HG02759 (cell line): ENCODE measurements around the gene ARFIP2.
"Not testable (repeated sequence)": the region's sequence is repeated elsewhere in the genome, so short reads cannot be mapped to it uniquely, and the experiment has no call there.

Experiments
- ATAC-seq: cut with Tn5 transposase; IDR thresholded peaks from one replicate; pipeline ENCODE4 v1.9.1; 2021; ENCODE audit warnings: mild to moderate bottlenecking, moderate library complexity; ENCODE audit not compliant: unreplicated experiment

The ARFIP2 gene, protein sequence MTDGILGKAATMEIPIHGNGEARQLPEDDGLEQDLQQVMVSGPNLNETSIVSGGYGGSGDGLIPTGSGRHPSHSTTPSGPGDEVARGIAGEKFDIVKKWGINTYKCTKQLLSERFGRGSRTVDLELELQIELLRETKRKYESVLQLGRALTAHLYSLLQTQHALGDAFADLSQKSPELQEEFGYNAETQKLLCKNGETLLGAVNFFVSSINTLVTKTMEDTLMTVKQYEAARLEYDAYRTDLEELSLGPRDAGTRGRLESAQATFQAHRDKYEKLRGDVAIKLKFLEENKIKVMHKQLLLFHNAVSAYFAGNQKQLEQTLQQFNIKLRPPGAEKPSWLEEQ

DNA sequence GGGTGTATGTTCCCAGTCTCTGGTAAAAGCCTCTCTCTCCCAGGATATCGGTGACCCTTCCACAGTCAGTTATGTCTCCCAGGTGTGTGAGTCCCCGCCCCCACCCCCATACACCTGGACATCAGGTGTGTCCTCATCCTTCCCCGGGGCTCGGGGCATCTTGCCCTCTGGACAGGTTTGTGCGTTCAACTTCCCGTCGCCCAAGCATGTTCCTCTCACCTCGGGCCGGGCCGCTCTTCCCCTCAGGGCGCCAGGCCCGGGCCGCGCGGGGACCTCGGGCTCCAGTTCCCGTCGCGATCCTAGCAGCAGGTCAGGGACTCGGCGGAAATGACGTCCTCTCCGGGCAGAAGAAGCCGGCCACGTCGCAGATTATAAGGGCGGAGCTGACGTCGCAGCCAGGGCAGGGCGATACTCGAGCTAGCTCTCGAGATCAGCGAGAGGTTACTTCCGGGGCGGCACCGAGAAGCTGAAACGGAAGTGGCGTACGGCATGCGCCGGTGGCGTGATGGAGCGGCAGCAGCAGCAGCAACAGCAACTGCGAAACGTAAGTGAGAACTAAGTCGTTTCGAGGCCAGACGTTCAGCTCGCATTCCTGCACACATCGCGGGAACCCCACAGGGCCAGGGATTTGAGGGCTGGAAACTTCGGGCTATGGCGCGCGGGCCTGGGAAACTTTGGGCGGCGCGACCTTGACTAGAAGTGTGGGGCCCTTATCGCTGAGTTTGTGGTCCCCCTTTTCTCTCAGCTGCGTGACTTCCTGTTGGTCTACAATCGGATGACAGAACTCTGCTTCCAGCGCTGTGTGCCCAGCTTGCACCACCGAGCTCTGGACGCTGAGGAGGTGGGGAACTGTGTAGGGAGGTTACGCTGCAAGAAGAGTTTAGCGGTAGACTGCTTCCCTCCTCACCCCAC lies at the start of gene ARFIP2, which contains the start of gene TIMM10B:
TSS of gene ARFIP2 (minus strand) at position 320 of the 912 bp plus-strand sequence. CDS start 910 bp downstream, outside the sequence.
TSS of gene TIMM10B (plus strand) at position 490 of the 912 bp plus-strand sequence. CDS start at position 506, 16 bp downstream.
- ATAC-seq, result peak; percentile 99

DNA sequence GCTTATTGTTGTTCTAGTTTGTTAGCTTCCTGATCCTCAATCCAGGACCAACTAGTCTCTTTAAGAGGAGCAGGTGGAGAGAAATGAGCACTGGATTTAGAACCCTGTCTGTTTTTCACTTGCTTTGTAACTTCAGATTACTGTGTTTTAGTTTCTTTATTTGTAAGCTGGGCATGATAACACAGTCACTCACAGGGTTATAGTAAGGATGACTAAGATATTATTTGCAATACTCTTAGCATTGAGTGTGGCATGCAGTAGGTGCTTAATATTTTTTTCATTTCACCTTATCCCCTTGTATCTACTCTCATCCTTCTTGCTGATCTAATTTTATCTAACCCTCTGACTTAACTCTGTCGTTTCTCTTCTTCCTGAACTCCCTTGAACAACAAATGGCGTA lies 49.7 kb upstream of the ARFIP2 start:
- ATAC-seq, result no peak

DNA sequence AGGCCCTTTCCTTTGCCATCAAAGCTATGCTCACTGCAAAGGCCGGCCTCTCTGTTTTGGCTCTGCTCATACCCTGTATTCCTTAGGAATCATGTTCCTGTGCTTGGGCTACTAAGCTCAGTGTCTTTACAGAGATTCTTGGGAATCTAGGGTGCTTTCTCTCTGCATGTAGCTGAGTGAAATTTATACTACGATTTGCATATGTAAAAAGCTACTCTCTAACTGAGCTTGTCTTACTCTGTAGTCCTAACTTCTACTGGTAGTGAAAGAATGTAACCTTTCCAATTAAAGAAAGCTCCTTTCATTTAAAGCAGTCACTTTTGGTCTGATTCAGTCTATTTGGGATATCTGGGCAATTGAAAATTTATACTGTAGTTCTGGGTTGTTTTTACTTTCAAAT lies 48.1 kb upstream of the ARFIP2 start:
- no peak for ATAC-seq

DNA sequence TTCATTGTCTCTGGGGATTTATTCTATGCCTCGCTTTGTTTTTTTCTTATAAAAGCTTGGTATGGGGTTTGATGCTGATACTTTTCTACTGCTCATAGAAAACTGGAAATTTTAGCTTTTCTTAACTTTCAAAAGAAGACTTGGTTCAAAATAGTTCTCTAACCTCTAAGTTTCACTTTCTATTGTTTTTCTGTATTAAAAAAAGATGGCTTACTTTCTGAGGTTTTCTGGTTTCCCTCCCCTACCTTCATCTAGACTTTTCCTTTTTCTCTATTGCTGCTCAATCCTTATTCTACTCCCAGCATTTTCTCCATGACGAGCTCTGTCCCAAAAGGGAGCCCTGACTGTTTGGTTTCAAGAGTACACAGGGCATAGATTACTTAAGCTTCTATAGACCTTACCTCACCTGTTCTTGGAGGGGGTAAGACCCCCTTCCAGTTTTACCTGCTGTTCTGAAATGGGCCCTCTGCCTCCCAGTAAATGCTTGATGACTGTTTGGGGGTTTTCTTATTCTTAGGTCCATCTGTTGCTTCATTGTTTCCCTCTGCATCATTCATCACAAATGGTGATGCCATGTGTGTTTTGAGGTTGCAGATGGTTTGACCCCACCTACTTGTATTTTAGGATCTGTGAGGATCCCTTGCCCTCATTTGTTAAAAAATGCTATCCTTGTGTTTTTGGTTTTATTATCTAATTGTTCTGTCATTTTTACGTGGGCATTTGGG lies 45.4 kb upstream of the ARFIP2 start:
- no peak for ATAC-seq

DNA sequence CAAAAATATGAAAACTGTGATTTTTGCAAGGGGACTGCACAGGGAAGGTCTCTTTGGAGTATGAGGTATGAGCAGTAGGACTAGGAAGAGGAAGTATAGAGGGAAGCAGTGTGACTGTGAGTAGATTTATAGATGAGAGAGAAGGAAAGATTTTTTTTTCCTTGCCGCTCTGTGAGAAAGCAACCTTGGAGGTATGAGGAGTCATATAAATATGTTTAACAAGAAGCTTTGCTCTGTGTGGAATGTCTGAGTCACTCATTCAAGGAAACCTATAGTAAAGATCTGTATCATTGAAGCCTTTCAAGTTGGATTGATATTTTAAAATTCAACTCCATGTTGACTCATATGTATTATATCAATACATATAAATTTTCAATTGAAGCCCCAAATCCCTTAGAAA lies 42.1 kb upstream of the ARFIP2 start:
- no peak for ATAC-seq

DNA sequence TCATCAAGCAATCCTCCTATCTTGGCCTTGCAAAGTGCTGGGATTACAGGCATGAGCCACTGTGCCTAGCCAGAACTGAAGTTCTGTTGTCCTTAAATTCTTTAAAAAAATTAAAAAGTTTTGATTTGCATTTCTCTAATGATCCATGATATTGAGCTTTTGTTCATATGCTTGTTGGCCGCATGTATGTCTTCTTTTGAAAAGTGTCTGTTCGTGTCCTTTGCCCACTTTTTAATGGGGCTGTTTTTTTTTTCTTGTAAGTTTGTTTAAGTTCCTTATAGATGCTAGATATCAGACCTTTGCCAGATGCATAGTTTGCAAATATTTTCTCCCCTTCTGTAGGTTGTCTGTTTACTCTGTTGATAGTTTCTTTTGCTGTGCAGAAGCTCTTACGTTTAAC lies 40.8 kb upstream of the ARFIP2 start:
- not testable (repeated sequence) for ATAC-seq

DNA sequence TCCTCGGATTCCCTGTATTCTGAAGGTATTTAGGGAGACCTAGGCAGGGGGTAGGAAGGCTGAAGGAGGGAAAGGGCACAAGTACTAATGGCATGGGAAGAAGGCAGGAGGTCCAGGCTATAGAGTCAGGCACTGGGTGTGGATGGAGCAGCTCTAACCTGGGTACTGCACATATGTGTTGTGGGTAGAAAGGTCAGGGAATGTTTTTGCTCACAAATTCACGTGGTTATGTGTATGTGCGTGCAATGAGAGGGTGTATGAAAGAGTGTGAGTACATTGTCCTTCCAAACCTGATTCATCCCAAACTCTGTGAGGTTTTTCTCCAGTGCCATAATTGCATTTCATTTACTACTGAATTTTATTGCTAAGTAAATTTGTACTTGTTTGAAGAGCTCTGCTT lies 39.1 kb upstream of the ARFIP2 start:
- no peak for ATAC-seq

DNA sequence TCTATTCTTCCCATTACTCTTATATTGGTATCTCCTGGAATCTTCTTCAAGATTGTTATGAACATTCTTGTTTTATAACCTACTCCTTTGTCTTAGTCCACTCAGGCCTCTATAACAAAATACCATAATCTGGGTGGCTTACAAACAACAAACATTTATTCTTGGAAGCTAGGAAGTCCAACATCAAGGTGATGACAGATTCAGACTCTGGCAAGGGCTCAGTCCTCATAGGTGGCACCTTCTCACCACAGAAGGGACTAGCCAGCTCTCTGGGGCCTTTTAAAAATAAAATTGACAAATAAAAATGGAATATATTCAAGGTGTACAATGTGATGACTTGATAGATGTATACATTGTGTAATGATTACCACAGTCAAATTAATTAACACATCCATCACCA lies 35.7 kb upstream of the ARFIP2 start:
- no peak for ATAC-seq

DNA sequence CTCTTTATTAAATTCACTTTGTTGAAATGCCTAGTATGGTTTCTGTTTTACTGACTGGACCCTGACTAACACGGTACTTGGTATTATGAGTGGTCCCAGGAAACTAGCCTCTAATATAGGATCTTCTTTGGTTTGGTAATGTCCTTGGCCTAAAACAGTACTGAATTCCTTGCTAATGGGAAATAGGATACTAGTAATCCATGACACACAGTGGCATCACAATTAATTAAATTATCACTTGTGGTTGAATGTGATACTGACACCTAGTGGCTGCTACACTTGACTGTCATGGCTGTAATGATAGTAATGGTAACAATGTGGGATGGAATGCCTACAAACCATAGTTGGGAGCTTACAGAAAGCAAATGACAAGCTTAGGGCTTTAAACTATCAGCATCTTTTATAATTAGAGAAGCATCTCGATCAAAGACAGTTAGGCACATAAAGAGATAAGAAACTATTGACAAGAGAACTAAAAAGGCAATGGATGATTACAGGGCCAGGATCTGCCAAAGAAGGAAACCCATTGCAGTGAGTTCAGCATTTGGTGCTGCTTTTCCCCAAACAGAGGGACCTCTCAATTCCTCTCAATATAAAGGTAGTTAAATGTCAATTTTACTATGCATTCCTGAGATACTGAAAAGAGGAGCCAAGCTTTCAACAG lies 24.6 kb upstream of the ARFIP2 start:
- peak; percentile 44 for ATAC-seq

DNA sequence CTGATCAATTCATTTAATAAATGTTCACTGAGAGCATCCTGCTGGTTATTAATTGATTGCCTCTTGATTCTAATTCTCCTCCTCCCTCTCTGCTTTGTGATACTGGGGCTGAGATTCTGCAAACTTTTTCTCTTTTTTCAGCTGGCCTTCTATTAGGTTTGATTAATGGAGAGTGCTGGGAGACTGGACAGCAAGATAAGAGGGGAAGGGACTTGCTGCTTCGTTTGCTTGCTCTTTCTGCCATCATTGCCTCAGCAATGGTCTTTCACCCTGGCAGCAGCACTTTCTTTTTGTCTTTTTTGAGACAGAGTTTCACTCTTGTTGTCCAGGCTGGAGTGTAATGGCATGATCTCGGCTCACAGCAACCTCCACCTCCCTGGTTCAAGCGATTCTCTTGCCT lies 23.0 kb upstream of the ARFIP2 start:
- no peak for ATAC-seq

DNA sequence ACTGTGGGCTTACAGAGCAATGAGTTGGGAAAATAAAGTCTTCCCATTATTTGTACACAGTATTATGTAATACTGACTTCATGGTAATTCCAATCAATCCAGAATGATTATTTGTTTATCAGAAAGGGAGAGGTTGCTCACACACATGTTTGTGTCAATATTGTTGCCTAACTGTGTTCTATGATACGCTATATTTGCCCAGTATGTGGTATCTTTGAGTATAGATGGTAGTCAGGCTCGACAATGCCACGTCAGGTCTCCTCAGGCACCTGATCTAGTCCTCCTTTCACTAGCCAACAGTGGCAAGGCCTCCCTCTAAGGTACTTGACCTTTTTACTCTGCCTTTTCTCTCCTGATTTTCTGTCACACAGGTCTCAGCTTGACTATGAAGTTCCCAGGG lies 21.3 kb upstream of the ARFIP2 start:
- ATAC-seq, result no peak

DNA sequence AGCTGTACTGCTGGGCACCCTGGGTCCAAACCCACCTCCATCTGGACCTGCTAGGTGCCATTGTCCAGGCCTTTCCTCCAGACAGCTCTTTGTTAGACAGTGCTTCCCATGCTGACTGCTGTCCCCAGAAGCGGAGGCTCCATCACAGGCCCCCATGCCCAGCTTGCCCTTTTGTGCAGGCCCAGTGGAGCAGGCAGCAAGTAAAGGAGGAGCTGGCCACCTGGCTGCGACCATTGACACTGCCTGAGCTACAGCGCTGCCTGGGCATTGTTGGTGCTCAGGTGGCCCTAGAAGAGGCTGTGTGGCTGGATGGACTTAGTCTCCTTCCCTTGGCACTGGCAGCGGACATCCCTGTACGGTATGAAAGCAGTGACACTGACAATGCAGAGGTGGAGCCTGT lies 17.4 kb upstream of the ARFIP2 start:
- no peak for ATAC-seq

DNA sequence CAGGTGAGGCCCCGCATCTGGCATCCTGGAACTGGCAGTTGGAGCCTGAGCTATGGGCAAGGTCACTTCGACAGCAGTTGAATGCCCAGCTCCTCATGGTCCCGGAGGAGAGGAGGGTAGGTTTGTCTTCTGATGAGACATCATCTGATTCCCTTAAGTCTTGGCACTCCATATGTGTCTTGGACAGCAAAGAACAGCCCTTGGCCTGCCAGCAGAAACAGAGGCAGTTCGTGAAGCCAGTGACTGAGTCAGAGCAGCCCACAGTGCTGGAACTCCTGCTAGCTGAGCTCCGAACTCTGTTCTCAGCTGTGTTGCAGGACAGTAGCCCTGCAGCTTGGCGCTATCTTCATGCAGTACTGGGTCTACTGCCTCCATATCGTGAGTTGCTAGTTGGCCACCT lies 17.0 kb upstream of the ARFIP2 start:
- ATAC-seq, result no peak

DNA sequence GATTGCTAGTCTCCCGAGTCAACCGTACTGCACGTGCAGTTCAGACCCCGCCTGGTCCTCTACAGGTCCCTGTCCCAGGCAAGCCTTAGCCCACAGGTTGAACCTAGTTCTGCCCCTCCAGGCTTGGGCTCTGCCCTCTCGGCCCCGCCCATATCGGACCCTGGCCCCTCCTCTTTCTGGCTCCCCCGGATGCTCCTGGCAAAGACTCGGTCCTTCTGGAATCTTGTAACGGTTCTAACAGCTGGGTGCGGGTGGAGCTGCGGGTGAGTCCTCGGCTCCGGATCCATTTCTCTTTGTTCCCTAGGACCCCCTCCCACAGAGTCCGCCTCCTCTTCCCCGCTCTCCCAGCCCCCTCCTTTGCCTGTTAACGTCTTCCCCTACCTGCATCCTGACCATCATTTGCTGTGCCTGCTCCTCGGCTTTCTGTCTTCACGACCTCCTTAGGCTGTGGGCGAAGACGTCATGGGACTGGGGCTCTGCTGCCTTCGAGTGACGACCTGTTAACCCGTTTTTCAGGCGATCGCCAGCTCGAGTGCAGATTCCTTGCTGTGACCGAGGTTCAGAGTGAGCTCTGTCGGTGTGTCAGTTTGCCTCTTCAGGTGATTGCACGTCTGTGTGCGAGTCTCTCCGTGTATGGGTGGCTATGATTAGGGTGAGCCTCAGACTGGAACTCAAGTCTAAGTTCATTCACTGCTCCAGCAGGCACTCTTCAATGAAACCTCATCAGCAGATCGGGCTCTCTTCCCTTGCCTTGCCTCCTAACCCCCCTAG lies 16.1 kb upstream of the ARFIP2 start, which contains the start of gene DNHD1:
TSS of gene DNHD1 (plus strand) at position 212 of the 771 bp plus-strand sequence. CDS start 936 bp downstream, outside the sequence.
- ATAC-seq, result no peak

DNA sequence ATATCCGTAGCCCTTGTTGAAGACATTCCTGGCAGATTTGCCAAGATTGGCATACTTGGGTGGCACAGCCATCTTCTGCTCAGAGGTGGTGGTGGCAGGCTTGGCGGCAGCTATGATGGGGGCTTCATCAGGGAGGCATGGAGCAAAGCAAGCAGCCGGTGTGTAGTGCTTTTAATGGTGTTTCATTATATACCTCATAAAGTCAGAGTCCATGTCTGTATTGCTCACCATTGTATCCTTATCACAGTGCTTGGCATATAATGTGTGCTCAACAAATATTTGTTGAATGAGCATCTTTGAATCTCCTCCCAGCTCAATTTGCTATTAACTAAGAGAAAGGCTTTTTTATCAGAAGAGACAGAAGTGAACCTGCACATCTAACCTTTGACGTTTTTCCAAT lies 8.2 kb upstream of the ARFIP2 start:
- ATAC-seq, result no peak

DNA sequence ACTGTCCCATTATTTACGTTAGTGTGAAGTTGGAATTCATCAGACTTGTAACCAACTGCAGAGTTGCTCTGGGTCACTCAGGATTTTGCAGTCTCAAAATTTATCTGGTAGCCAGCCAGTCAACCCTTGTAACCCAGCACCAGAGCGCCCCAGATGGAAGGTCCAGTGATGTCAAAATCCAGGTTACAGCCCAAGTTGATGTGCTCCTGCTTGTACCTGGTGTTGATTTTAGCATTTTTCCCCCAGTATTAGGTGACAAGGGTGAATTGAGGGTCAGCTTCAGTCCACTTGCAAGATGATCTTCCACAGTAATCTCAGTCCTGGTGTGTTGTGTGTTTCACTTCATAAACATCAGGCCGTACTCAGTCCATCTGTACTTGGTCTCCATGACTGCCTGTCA lies 7.7 kb upstream of the ARFIP2 start:
- ATAC-seq, result no peak

DNA sequence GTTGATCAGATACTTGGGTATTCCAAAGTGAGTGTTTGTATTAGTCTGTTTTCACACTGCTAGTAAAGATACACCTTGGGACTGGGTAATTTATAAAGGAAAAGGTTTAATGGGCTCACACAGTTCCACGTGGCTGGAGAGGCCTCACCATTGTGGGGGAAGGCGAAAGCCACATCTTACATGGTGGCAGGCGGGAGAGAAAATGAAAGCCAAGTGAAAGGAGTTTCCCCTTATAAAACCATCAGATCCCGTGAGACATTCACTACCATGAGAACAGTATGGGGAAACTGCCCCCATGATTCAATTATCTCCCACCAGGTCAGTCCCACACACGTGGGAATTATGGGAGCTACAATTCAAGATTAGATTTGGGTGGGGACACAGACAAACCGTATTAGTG lies 7.2 kb upstream of the ARFIP2 start:
- no peak for ATAC-seq

DNA sequence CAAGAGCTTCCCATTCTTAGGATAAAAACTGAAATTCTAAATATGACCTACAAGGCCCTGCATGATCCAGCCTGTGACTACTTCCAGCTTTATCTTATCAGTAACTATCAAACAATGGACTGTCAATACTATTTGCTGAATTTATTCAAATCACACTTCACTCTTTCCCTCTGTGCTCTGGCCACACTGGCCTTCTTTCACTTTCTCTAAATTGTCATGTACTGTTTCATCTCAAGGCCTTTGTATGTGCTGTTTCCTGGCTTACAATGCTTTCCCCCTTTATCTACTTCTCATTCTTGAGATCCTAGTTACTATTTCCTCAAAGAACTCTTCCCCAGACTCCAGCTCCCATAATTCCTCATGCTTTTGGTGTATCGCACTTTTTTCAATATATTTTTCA lies 5.8 kb upstream of the ARFIP2 start:
- ATAC-seq, result no peak

DNA sequence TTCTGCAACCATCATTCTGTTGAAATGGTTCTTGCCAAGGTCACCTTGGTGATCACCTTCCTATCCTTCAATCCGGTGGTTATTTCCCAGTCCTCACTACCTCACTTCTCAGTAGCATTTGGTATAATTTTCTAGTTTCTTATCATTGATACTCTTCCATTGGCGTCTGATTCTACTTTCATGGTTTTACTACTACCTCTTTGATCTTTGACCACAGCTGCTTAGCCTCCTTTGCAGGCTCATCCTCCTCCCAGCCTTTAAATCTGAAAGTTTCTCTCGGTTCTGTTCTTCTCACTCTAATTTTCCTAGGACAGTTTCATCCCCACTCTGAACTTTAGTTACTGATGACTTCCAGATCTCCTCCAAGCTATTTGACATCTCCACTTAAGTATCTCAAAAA lies 5.1 kb upstream of the ARFIP2 start:
- ATAC-seq, result no peak

DNA sequence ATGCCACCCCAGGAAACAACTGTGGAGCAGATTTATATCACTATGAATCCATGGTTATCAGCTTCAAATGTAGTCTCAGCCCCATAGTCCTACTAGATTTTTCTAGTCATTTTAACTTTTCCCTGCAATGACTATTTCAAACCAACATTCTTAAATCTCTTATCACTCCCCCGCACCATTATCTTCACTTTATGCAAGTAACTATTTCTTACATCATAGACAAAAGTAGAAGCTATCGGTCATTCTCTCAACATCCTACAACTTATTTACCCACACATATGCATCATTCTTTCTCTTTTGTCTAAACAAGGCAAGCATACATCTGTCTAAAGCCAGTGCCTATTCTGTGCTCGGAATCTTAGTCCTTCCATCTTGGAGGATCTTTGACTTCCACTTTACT lies 4.5 kb upstream of the ARFIP2 start:
- no peak for ATAC-seq
